TTC549 (cell line): ENCODE data around the gene RHCG.
A peak's percentile ranks its signal among the peaks of the same experiment; 100 is the strongest.
"Not testable (repeated sequence)": the region's sequence is repeated elsewhere in the genome, so short reads cannot be mapped to it uniquely, and the experiment has no call there.

ENCODE experiments used
- FAIRE-seq: peaks from 2 replicates; lab custom pipeline; 2012; peaks lifted over from hg19 to GRCh38; lab: Jason Lieb, UNC

Gene RHCG

DNA sequence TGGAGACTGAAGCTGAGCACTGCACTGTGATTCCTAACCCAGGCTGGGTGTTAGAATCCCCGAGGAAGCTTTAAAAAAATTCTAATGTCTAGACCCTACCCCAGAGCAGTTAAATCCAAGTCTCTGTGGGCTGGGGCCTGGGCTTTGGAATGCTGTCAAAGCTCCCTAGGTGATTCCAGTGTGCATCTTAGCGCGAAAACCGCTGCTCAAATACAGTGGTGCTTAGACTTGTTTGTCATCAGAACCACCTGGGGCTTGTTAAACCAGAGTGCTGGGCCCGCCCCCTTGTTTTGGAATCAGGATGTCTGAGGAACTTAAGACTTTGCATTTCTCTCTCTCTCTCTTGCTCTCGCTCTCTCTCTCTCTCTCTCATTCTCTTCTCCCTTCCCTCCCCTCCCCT, 20.7 kb downstream of the RHCG start:
- no peak for FAIRE-seq

DNA sequence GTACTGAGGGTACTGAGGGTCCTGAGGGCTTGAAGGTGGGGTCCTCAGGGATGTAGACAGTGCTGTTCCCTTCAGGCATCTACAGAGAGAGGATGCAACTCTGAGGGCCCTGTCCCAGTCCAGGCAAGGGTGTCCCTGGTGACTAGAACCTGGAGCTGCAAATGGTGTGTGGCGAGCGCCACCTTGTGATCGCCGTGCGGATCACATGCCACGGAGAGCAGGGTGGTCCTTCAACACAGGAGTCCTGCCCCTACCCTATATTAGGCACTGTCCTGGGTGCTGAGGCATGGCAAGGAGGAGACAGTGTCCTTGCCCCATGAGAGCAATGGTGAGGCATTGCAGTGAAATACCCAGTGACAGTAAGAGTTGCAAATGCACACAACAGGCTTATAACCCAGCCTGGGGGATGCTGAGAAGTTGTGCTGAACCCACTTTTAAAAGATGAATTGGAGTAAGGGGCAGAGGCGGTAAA, 23.6 kb downstream of the RHCG start:
- no peak for FAIRE-seq

DNA sequence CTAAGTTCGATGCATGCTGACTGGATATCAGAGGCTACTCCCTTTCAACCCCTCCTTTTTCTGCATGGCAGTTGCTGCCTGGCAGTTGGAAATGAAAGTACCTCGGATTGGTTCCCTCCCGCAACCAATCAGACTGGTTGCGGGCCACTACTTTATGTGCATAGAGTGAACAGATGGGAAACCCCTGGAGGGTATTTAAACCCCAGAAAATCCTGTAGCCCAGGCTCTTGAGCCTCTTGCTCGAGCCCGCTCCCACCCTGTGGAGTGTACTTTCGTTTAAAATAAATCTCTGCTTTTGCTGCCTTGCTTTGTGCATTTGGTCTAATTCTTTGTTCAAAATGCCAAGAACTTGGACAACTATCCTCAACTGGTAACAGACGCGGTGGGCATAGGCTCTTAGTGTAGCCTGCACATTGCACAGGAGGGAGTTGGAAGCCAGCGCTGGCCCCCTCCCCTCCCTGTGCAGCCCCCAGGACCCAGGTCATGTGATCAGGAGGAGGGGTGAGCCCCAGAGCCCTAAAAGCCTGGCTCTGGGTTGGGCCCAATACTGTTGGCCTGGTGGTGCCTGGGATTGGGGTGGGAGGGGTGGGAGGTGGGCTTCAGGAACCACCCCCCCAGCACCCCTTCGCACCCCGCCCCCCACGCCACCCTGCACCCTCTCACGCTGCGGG, 26.8 kb downstream of the RHCG start:
- FAIRE-seq = no peak

DNA sequence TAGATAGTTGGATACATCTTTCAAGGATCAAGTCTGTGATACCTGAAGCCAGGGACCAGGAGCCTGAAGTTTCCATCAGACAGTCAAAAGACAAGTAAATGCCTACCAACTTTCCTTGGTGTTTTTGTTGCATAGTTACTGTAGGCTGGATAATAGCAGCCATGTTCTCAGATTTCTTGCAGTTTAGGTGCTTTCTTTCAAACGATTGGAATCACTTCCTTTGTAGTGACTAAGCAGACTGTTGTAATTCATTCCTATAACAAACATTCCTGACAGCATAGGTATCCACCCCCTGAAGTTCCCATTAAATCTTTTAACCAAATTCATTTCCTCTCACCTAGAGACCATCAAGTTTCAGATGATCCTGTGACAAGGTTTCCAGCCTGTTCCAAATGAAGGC, 27.6 kb downstream of the RHCG start:
- FAIRE-seq = not testable (repeated sequence)

DNA sequence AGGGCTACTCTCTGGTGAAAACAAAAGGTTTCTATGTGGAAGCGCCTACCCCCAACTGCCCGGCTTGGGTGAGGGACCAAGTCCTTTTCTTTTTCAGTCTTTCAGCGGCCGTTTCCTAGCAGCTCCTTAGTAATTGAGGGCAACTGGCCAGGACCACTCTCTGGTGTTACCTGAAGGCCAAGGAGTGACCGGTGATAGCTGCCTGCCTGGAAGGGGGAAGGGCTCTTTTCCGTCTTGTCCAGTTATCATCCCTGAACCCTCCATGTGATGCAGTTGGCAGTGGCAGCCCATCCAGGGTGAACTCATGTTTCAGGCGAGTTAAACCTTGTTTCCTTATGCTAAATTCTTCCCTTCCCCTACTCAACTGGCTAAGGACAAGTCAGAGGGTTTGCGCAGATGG, 33.3 kb downstream of the RHCG start:
- no peak for FAIRE-seq

DNA sequence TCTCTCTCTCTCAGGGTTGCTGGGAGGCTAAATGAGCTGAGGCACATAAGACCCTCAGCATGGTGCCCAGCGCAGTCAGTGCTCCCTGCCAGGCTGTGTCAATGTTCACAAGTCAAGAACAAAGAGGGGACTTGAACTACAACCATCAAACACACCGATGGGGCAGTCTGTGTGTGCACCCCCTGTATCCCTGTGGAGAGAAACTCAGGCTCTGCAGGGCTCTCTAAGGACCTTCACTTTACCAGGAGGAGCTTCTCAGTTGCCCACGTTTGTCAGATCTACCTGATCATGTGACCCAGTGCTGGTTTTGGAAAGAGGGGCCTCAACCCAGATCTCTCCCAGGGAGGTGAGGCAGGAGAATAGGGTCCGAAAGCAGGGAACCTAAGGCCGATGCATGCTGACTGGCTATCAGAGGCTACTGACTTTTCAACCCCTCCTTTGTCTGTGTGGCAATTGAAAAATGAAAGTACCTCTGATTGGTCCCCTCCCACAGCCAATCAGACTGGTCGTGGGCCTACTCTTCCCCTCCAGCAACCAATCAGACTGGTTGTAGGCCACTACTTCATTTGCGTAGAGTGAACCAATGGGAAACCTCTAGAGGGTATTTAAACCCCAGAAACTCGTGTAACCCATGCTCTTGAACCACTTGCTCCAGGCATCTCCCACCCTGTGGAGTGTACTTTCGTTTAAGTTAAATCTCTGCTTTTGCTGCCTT, 34.0 kb downstream of the RHCG start:
- no peak for FAIRE-seq

DNA sequence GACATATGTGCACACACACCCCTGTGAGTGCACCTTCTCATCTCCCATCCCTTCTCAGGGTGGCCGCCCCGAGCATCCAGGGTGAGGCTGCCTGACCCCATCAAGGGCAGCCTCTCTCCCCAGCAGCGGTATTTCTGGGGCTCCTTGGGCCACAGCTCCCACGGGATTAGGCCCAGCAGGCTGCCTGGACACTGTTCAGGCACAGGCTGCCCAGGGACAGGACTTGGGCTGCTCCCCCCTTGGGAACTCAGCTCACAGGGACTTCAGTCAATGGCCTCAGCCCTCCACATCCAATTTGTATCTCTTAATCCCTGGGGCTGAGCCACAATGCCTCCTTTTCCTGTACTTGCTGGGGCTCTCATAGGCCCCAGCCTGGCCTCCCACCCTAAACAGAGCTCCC, 35.0 kb downstream of the RHCG start:
- no peak for FAIRE-seq

DNA sequence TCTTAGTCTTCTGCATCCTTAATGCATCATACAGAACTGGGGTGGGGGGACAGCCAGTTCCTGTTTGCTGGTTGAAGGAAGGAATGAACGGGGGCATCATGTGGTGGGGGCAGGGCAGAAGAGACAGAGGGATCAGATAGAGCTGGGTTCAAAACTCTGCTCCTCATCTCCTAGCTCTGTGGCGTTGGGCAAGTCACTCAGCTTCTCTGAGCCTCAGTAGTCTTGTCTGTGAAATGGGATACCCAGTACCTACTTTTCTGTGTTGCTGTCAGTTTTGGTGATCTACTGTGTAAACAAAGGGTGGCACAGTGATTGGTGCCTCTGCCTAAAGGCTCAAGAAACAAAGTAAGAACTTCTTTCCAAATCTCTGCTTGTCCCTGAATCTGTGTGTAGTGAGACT, 36.3 kb downstream of the RHCG start:
- FAIRE-seq = no peak

DNA sequence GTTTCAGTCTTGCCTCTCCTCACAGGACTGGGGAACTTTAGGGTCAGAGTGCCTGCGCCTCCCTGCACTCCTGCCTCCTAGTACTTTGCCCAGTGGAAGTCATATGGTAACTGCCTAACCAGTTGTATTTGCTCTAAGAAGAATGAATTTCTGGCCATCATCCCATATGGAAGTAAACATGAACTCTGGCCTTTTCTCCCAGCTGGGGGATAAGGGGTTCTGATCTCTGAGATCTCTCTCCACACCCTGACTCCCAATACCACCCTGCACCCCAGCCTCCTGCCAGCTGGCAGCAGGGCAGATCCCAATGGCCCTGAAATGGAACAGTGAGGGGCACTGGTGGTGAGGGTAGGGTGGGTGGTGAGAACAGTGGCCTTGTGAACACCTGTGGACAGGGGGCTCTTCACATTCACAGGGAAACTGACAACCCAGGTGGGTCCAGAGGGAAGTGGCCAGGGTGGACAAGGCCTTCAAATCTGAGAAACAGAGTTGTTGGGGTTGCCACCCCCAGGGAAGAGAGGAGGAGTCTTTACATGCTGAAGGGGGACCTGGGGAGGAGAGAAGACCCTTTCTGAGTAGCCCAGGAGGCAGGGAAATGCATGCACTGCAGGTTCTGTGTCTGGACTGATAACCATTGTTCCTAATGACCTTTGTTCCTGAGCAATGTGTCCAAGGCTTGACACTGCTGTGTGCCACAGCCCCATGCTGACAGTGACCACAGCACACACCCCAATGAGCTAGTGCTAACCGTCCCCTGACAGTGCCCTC, 36.9 kb downstream of the RHCG start:
- FAIRE-seq = no peak

DNA sequence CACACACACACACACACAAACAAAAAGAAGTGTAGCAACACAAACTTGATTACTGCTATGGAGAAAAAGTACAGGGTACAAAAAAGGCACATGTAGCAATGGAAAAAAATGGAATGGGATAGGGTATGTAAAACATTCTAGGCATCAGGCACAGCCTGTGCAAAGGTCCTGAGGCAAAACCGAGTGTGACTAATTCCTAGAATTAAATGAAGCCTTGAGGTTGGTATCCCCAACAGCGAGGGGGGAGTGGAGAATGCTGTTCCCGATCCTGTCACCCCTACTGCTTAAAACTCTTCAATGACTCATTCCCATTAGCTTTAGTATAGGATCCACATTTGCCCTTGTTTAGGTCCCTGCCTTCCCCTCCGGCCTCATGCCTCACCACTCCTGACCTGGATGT, 37.9 kb downstream of the RHCG start:
- FAIRE-seq = no peak

DNA sequence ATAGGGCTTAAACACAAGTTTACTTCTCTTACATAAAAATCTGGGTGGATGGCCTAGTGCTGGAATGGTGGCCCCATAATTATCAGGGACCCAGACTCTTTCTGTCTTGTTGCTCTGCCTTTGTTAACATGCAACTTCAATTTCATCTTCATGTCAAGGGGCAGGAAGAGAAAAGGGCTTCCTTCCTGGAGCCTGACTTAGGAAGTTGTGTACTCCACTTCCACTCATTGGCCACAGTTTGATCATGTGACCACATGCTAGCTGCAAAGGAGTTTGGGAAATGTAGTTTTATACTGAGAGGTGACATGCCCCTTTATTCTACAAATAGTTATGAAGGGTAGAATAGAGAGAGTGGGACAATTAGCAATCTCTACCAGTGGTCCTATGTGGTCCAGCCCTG, 39.3 kb downstream of the RHCG start:
- peak; percentile 93 for FAIRE-seq

DNA sequence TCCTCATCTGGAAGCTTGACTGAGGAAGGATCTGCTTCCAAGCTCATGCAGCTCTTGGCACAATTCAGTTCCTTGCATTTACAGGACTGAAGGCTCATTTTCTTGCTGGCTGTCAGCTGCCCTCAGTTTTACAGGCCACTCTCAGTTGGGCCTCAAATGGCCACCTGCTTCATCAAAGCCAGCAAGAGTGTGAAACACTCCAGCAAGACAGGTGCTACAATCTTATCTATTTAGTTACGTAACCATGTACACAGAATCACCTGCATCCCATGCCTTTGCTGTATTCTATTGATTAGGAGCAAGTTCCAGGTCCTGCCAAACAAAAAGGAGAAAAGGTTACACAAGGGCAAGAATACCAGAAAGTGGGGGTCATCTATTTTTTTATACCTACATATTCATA, 40.8 kb downstream of the RHCG start:
- FAIRE-seq = no peak

DNA sequence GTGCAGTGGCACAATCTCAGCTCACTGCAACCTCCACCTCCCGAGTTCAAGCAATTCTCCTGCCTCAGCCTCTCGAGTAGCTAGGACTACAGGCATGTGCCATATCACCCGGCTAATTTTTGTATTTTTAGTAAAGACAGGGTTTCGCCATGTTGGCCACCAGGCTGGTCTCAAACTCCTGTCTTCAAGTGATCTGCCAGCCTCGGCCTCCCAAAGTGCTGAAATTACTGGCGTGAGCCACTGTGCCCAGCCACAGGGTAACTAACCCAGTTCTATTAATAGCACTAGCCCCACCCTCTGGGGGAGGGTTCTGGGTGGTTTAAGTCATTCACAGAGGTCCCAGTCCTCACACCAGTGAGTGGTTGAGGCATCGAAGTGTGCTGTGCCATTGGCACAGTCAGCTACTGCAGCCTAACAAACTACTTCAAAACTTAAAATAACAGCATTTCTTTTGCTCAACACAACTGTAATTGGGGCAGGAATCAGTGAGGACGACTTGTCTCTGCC, 44.0 kb downstream of the RHCG start:
- no peak for FAIRE-seq

DNA sequence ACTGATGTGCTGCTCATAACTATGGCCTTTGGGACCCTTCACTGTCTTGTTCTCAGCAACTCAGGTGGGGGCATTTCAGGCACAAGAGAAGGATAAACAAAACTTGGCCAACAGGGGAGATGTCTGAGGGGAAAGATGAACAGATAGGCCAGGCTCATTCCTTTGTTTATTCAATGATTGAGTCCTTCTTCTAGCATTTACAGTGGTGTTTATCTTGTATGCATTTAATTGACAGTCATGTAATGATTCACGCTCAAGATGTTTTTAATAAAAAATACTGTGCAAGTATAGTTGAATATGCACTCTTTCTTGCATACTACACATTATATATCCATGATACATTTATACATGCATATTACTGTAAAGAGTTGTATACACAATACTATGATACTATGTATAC, 44.5 kb downstream of the RHCG start:
- FAIRE-seq = no peak

DNA sequence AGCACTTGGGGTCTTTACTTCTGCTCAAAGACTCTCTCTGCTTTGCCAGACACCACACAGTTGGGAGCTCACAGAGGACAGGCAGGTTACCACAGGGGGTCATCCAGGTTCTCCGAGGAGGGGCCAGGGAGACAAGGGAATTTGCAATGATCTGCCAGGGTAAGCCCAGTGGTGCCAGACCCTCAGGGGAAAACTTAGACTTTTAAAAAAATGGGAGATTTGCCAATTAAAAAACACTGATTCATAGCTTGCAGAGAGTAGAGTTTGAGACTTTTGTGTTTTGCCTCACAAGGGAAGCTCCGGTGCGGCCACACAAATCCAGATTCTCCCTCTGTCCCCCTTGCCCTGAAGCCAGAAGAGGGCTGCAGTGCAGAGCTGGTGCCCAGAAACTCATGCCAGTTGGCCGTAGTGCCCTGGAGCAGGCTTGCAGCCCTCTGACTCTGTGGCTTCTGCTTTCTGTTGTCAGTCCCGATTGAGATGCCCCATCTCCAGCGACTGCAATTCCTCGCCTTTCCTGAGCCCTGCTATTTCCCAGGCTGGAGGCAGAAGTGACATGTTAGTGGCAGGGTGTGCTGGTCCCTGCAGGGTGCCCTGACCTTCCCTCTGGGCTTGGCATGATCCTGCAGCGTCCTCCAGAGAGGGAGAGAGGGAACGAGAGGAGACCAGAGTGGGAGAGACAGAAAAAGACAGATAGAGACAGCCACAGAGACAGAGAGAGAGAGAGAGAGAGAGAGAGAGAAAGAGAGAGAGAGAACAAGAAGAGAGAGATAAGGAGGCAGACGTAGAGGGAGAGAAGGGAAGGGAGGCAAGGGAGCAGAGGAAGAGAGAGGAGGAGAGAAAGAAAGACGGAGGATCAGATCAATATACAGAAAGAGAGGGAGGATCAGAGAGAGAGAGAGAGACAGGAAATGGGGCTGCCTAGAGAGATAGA, 46.0 kb downstream of the RHCG start:
- FAIRE-seq = no peak

DNA sequence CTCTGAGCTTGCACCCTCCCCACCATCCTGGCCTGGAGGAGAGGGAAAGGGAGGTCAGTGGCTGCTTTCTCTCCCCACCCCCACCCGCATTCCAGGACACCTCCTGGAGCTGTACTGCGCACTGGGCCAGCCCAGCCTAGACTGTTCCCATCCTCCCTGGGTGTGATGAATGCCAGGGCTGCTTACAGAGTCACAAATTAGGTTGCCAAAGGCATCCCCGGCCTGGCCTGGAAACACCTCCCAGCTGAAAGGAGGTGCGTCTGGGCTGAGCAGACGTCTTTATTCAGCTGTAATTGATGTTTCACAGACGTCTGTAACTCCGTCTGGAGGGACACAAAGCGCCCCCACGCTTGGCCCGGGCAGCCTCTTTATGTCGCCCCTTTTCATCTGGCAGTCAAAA, 47.6 kb downstream of the RHCG start:
- FAIRE-seq = no peak

DNA sequence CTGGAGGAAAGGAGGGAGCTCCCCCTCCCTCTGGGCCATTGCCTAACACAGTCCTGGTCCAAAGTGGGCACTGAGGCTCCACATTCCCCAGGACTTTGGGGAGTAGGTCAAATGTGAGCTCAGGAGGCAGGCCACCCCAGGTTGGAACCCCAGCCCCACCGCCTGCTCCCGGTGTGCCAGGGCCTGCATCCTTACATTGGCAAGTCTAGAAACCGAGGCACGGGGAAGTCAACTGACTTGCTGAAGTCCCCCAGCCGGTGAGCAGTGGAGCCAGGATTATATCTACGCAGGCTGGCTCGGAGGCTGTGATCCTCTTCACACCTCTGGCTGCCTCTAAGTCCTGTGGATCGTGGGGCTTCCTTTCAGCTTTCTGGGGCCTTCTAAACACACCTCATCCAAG, 48.7 kb downstream of the RHCG start:
- no peak for FAIRE-seq

DNA sequence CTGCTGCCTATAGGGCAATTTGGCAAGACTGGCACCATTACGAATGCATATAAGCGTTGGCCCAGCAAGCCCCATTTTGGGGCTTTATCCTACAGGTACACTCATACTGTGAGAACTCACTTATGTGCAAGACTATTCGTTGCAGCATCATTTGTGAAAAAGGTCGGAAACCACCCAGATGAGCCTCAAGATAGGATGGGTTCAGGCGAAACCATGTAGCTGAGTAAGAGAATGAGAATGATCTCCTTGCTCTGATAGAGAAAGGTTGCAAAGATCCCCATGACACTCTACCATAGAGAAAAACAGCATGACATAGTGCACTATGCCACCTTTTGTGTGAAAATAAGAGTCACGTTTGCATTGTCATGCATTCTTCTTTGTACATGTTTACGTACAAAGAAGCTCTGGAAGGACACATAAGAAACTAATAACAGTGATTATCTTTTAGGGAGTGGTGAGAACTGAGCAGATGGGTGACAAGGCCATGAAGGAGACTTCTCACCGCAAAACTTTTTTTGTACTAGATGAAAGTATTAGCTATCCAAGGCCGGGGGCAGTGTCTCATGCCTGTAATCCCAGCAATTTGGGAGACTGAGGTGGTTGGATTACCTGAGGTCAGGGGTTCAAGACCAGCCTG, 50.0 kb downstream of the RHCG start:
- FAIRE-seq = no peak

DNA sequence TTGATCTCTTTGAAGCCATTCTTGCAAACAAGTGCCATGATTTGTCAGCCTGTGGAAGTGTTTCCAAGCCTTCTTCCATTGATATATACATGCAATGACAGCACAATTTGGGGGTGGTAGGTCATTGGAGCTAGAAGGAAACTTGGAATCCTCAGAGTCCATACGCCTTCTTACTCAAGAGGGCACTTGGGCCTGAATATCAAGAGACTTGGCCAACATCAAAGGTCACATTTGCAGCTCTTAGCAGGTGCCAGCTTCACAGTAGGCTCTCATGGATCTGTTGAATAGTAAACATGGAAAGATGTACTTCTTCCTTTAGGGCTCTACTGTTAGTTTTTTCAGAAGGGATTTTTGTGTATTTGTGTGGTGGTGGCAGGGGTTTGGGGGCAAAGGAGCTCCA, 50.9 kb downstream of the RHCG start:
- FAIRE-seq = no peak

DNA sequence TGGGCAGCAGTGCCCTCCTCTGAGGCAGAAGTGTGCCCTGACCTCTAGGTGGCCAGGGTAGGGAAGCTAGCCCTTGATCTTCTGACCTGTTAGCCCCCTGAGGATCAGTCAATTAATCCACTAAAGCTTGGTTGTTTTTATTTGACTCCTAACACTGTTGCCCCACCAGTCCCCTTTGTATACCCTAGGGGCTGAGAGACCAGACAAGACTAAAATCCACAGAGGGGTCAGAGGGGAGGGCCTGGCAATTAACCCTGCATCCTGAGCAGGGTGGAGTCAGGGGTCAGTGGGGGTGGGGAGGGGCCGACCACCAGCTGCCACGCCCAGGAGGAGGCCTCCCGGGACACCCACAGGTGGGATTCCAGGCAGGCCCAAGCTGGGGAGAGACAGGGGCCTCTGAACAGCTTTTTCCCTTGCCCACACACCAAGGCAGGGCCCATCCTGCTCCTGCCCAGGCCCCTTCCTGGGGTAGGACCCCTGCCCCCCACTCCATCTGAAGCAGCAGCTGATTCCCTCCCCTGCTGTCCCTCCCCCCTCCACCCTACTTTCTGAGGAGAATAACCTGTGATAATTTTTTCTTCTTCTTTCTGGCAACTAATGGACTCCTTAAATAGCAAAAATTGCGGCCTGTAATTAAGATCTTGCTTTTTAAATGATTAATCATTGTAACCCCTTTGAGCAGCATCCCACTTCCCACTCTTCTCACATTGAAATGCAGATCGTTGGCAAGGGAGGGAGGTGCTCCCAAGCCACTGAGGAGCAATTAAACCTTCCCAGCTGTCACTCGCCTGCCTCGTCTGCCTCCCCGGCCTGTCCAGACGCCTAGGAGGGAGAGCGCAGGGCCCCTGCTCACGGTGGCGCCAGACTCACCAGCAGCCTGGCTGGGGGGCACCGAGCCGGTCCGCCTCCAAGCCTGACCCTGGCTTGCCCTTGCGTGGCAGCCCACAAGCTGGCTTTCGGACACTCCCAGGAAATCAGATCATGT, 51.9 kb downstream of the RHCG start:
- no peak for FAIRE-seq
